HEK293T (cell line): Measurements from ENCODE around the gene GSTO2.

Source experiments
- BHLHE40 ChIP-seq: fragments of 450-650 bp; IDR thresholded peaks from 2 replicates; pipeline ENCODE4 v1.6.1; 2016; ENCODE audit warnings: mild to moderate bottlenecking, moderate library complexity, borderline replicate concordance
- CTBP1 ChIP-seq: fragments of 450-650 bp; IDR thresholded peaks from 2 replicates; pipeline ENCODE4 v1.6.1; 2016; ENCODE audit warnings: borderline replicate concordance
- ELF4 ChIP-seq: fragments of 450-650 bp; IDR thresholded peaks from 2 replicates; pipeline ENCODE4 v1.6.1; 2017; ENCODE audit warnings: antibody characterized with exemption
- FOXM1 ChIP-seq: fragments of 450-650 bp; IDR thresholded peaks from 2 replicates; pipeline ENCODE4 v1.6.1; 2017; ENCODE audit warnings: mild to moderate bottlenecking, borderline replicate concordance
- SP1 ChIP-seq: fragments of 450-650 bp; IDR thresholded peaks from 2 replicates; pipeline ENCODE4 v1.6.1; 2017
- SUZ12 ChIP-seq: fragments of 450-650 bp; IDR thresholded peaks from 2 replicates; pipeline ENCODE4 v1.6.1; 2016; ENCODE audit warnings: mild to moderate bottlenecking
- TARDBP ChIP-seq: fragments of 450-650 bp; IDR thresholded peaks from 2 replicates; pipeline ENCODE4 v1.6.1; 2016

DNA sequence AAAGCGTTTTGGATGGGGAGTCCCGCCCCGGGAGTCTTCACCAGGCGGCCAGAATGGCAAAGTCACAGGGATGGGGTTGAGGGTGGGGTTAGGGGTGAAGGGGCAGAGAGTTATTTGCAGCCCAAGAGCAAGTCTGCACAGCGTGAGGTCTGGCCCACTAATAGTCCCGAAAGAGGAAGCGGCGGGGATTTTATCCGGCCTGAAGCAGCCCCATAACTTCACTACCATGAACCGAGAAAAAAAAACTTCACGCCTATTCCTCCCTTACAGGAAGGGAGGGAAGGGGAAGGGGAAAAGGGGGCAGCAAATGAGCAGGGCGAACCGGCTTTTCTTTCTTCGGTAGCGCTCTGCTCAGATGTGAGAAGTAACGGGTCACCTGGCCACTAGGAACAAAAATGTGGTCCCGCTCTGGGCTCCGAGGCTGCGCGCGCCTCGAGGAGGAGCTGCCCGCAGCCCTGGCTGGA, 68.6 kb downstream of the GSTO2 start:
- TF ChIP-seq FOXM1: no peak
- TF ChIP-seq ELF4: no peak
- TF ChIP-seq SP1: no peak
- no peak for TF ChIP-seq BHLHE40
- TF ChIP-seq CTBP1: no peak
- TF ChIP-seq SUZ12: no peak
- no peak for TF ChIP-seq TARDBP
